NCI-H510A treated with DMSO at 0.1 percent for 48 hours (cell line): ENCODE measurements around the gene SLC1A1.
"Not testable (repeated sequence)": the region's sequence is repeated elsewhere in the genome, so short reads cannot be mapped to it uniquely, and the experiment has no call there.

Experiments
- DNase-seq: peaks from one replicate; lab custom pipeline; 2025; lab: John Stamatoyannopoulos, UW

SLC1A1 gene

DNA sequence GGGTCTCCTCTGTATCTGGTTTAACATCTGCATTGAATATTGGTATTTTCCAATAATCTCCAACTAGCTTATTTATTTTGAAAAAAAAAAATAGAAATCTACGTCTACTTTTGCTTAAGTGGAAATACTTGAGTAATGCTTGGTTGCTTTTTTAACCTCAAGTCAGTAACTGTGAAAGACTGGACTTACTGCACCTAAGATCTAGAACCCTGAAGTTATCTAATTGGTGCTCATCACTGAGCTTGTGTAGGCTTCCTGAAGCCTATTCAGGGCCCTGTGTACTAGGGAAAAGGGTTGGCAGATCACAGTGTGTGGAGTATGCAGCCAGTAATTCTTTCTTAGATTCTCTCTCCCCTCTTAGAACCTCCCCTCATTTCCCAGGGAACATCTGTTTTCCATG lies 16.2 kb downstream of the SLC1A1 start:
- no peak for DNase-seq

DNA sequence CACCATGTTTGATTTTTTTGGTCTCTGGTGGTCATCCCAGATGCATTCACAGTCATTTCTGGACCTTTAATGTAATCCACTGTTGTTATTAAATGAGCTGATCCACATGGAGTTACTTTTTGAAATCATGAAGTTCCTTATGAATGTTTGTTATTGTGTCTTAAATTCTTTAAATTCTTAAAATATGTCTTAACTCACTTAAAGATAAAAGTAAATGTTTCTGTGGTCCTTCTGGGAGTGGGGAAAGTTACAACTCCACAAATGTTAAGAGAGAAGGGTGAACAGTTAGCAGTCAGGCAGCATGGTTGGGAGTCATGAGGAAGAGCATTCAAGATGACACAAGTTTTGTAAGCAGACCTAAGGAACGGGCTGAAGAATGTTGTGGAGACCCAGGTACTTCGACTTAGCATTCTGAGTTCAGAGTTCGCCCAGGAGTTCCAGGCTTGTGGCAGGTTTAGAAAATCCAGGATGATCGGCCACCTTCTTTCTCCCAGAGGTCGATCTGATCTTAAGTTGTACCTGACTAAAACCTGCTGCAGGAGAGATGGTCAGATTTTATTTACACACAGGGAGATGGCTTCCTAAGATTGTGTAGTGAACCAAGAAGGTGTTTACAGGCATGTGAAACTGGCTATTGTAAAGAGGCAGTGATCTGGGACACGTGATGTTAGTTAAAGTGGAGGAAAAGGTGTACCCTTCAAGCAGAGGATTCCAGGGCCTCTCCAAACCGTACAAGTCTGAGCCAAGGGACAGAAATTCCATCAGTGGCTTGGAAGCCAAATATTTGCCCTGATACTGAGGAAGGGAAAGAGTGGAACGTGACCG lies 17.2 kb downstream of the SLC1A1 start:
- DNase-seq, result no peak

GRCh38 chr9:4508246-4508906 lies 18.1 kb downstream of the SLC1A1 start:
- DNase-seq, result no peak

GRCh38 chr9:4508907-4509589 lies 18.8 kb downstream of the SLC1A1 start:
- no peak for DNase-seq

GRCh38 chr9:4509590-4509984 lies 19.3 kb downstream of the SLC1A1 start:
- DNase-seq, result no peak

GRCh38 chr9:4510546-4511322 lies 20.5 kb downstream of the SLC1A1 start:
- DNase-seq, result no peak

DNA sequence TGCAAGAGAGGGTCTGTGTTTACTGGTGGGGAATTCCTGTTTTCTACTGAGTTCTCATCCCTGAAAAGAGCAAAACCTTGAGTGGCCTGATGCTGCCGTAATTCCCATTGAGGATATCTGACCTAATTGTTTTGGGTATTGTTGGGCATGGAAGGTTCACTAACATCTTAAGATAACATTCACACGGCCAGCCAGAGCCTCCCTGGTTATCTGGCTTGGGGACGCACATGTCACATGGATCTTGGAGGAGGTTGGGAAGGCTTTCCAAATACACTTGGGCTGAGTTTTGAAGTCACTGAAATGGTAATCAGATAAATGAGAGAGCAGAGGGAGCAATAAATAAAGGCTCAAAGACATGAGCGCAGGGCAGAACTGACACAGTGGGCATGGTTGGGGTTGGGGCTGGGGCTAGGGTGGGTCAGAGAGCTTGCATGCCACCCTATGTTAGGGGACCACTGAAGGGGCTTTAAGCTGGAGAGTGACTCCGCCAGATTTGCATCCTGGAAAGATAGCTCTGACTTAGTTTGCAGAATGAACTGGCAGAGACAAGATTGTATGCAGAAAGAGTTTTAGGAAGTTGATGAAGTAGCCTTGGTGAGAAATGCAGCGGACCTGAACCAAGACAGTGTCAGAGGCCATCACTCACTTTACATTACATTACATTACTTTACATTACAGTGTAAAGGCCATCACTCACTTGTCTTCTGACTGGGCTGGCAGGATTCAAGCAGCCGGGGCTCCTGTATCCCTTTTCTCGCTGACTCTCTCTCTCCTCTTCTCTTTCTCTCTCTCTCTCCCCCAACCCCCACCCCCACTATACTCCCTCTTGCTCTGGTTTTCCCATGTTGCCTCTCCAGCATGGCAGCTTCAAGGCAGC lies 24.2 kb downstream of the SLC1A1 start:
- no peak for DNase-seq

GRCh38 chr9:4515958-4516375 lies 25.7 kb downstream of the SLC1A1 start:
- no peak for DNase-seq

DNA sequence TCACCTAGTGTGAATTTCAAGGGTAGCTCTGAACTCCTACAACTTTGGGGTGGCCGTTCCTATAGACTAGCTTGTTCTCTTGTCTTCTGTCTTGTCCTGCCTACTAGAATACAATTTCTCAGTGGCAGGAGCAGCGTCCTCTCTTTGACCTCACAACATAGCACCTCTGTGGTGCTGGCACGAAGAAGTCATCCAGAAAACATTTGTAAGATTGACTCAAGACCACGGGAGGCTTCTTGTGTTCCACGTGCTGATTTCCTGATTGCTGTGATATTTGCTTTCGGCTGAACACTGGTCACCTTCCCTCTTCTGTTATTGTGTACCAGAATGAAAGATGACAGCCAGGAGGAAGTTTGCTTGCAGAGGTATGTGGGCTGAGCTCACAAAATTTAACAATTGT lies 27.0 kb downstream of the SLC1A1 start:
- no peak for DNase-seq

DNA sequence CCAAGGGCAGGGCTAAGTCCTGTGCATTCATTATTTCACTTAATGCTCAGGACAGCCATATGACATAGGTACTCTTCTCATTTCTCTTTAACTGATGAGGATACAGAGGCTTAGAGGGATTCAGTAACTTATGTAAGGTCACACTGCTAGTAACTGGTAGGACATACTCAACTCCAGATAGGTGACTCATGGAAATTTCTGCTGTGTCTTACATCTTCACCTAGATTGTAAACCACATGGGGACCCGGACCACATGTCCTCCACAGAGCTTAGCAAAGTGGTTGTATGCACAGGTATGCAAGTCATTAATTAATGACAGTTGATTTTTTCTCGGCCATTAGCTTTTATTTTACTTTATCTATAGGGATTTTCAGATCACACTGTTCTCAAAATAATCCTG lies 29.3 kb downstream of the SLC1A1 start:
- no peak for DNase-seq

- DNase-seq, result no peak
These were observed 29.8 kb downstream of the SLC1A1 start for GRCh38 chr9:4520055-4520454.

GRCh38 chr9:4530375-4530774 lies 40.1 kb downstream of the SLC1A1 start:
- peak; percentile 1 for DNase-seq

- DNase-seq, result not testable (repeated sequence)
These were observed 40.6 kb downstream of the SLC1A1 start for GRCh38 chr9:4530831-4531230.

DNA sequence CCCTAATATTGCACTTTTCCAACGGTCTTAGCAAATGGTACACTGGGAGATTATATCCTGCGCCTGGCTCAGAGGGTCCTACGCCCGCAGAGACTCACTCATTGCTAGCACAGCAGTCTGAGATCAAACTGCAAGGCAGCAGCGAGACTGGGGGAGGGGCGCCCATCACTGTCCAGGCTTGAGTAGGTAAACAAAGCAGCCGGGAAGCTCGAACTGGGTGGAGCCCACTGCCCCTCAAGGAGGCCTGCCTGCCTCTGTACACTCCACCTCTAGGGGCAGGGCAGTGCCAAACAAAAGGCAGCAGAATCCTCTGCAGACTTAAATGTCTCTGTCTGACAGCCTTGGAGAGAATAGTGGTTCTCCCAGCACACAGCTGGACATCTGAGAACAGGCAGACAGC lies 41.1 kb downstream of the SLC1A1 start:
- peak; percentile 8 for DNase-seq

- not testable (repeated sequence) for DNase-seq
These were observed 43.6 kb downstream of the SLC1A1 start for GRCh38 chr9:4533881-4534280.

DNA sequence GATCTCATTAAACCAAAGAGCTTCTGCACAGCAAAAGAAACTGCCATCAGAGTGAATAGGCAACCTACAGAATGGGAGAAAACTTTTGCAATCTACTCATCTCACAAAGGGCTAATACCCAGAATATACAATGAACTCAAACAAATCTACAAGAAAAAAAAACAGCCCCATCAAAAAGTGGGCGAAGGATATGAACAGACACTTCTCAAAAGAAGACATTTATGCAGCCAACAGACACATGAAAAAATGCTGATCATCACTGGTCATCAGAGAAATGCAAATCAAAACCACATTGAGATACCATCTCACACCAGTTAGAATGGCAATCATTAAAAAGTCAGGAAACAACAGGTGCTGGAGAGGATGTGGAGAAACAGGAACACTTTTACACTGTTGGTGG lies 45.9 kb downstream of the SLC1A1 start:
- DNase-seq, result not testable (repeated sequence)

DNA sequence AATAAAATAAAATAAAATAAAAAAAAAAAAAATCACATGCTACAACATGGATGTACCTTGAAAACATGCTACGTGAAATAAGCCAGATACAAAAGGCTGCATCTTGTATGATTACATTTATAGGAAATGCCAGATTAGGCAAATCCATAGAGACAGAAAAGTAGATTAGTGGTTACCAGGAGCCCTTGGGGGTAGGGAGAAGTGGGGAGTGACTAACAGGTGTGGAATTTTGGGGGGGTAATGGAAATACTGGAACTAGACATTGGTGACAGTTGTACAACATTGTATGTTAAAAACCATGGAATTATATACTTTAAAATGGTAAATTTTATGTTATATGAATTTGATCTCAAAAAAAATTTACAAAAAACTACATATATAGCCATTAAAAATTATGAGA lies 47.3 kb downstream of the SLC1A1 start:
- DNase-seq, result no peak

DNA sequence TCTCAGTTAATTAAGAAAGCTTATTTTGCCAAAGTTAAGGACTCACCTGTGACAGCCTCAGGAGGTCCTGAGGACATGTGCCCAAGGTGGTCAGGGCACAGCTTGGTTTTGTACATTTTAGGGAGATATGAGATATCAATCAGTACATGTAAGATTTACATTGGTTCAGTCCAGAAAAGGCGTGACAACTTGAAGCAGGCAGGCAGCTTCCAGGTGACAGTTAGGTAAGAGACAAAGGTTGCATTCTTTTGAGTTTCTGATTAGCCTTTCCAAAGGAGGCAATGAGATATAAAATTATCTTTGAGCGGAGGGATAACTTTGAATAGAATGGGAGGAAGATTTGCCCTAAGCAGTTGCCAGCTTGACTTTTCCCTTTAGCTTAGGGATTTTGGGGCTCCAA lies 47.8 kb downstream of the SLC1A1 start:
- no peak for DNase-seq

DNA sequence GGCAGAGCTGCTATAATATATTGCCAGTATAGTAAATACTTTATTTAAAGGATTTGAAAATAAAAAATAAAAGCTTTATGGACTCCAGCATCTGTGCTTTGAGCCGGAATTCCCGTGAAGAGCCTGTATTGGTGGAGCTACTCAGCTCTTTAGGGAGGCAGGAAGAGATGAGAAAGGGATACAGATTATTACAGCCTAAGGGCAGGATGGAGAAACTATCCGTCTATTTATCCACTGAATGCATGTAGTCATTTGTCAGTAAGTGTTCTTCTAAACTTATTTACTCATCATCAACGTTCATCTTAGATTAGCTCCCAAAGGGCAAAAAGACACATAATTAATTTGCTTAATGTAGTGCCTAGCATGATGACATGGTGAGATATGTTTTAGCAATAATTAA lies 48.4 kb downstream of the SLC1A1 start:
- no peak for DNase-seq

GRCh38 chr9:4540425-4540824 lies 50.2 kb downstream of the SLC1A1 start:
- DNase-seq, result no peak

- no peak for DNase-seq
These were observed 51.0 kb downstream of the SLC1A1 start for GRCh38 chr9:4541281-4541680.
